B cell (primary cell): ENCODE measurements around the gene SPX. TPM values are rescaled to one million over a fixed set of nuclear protein-coding genes. Genes with fewer than 3 reads are reported as not detected.

Source experiments
- ATAC-seq: fragments of 200-7000 bp; cut with Tn5 transposase; one replicate; pipeline ENCODE4 v1.10.0; 2021; ENCODE audit warnings: low read depth, mild to moderate bottlenecking, moderate number of reproducible peaks, moderate library complexity
- CTCF ChIA-PET: fragments of 350-600 bp; sonication (Branson Sonifier 250); formaldehyde crosslinking; loops from one replicate; lab custom pipeline; 2021; ENCODE audit warnings: antibody characterized with exemption, inconsistent platforms; lab: Charles Lee
- POLR2A ChIA-PET: fragments of 350-600 bp; sonication (Branson Sonifier 250); formaldehyde crosslinking; loops from one replicate; lab custom pipeline; 2021; ENCODE audit warnings: antibody characterized with exemption; lab: Charles Lee
- DNase-seq: peaks from one replicate; pipeline ENCODE4 v3.0.0; 2013
- H2AFZ ChIP-seq: 2 replicates; pipeline ENCODE4 v1.6.1; 2012; ENCODE audit warnings: mild to moderate bottlenecking, low read depth, low read length; ENCODE audit not compliant: insufficient read depth, poor library complexity, severe bottlenecking
- H3K27ac ChIP-seq, 2 donors: 1 replicate in 1 of 2; 2 replicates in 1 of 2; pipeline ENCODE4 v1.5.1; 2012 to 2013; ENCODE audit warnings: low read length in 2 of 2, mild to moderate bottlenecking in 2 of 2, moderate library complexity in 1 of 2
- H3K27me3 ChIP-seq, 4 experiments: fragments of 200-600 bp in 1 of 4; sonication (generic) in 1 of 4; replicated peaks in 1 of 4; 1 replicate in 2 of 4; 2 replicates in 2 of 4; pipeline versions ENCODE4 v1.6.1 to v1.7.0; 2013 to 2016; ENCODE audit warnings: low read length in 3 of 4, mild to moderate bottlenecking in 2 of 4, mixed read lengths in 1 of 4, moderate library complexity in 1 of 4; ENCODE audit not compliant: insufficient read depth in 4 of 4, control insufficient read depth in 3 of 4; ENCODE audit errors: control extremely low read depth in 1 of 4
- H3K36me3 ChIP-seq, 2 experiments: replicated peaks in 1 of 2; 1 replicate in 1 of 2; 2 replicates in 1 of 2; pipeline versions ENCODE4 v1.6.1 to v1.7.1; 2013; ENCODE audit warnings: low read length in 1 of 2; ENCODE audit not compliant: insufficient read depth in 2 of 2, control insufficient read depth in 1 of 2; ENCODE audit errors: control extremely low read depth in 1 of 2, extremely low read depth in 1 of 2
- H3K4me1 ChIP-seq, 2 donors: fragments of 200-600 bp in 1 of 2; sonication (generic) in 1 of 2; 1 replicate in 1 of 2; 2 replicates in 1 of 2; pipeline versions ENCODE4 v1.5.1 to v1.6.1; 2013 to 2017; ENCODE audit warnings: low read length in 2 of 2; ENCODE audit not compliant: control insufficient read depth in 2 of 2, insufficient read depth in 2 of 2
- H3K4me2 ChIP-seq: replicated peaks from 2 replicates; pipeline ENCODE3; 2012; ENCODE audit warnings: mild to moderate bottlenecking, low read depth, low read length; ENCODE audit not compliant: poor library complexity, severe bottlenecking
- H3K4me3 ChIP-seq, 5 experiments: fragments of 200-600 bp in 1 of 5; sonication (generic) in 1 of 5; 1 replicate in 3 of 5; 2 replicates in 2 of 5; pipeline versions ENCODE4 v1.5.1 to v1.7.0; 2011 to 2016; ENCODE audit warnings: low read length in 4 of 5, mild to moderate bottlenecking in 4 of 5, low read depth in 2 of 5, control low read depth in 1 of 5, moderate library complexity in 1 of 5; ENCODE audit not compliant: insufficient read depth in 1 of 5; ENCODE audit errors: control extremely low read depth in 1 of 5, extremely low read depth in 1 of 5
- H3K79me2 ChIP-seq: fragments of 200-600 bp; sonication (generic); one replicate; pipeline ENCODE4 v1.6.0; 2016; ENCODE audit warnings: low read length; ENCODE audit not compliant: control insufficient read depth, insufficient read depth
- H3K9ac ChIP-seq: fragments of 200-600 bp; sonication (generic); 2 replicates; pipeline ENCODE4 v1.6.1; 2017; ENCODE audit warnings: mild to moderate bottlenecking, low read length, moderate library complexity
- H3K9me3 ChIP-seq, 3 donors: one replicate each; pipeline versions ENCODE4 v1.6.1 to v1.7.1; 2013; ENCODE audit warnings: low read length in 2 of 3; ENCODE audit not compliant: control insufficient read depth in 2 of 3, insufficient read depth in 1 of 3; ENCODE audit errors: control extremely low read depth in 1 of 3
- H4K20me1 ChIP-seq: 2 replicates; pipeline ENCODE4 v1.6.0; 2012; ENCODE audit warnings: mild to moderate bottlenecking, low read length; ENCODE audit not compliant: insufficient read depth, control insufficient read depth, poor library complexity, severe bottlenecking
- H3K27ac Mint-ChIP-seq: one replicate; pipeline ENCODE4 v1.8.0; 2021; ENCODE audit warnings: mixed read lengths
- H3K27me3 Mint-ChIP-seq: one replicate; pipeline ENCODE4 v1.8.0; 2021; ENCODE audit warnings: mixed read lengths
- H3K4me1 Mint-ChIP-seq: one replicate; pipeline ENCODE4 v1.8.0; 2021; ENCODE audit warnings: mixed read lengths
- H3K4me3 Mint-ChIP-seq: one replicate; pipeline ENCODE4 v1.8.0; 2021; ENCODE audit warnings: mixed read lengths
- H3K9me3 Mint-ChIP-seq: one replicate; pipeline ENCODE4 v1.8.0; 2022; ENCODE audit warnings: mixed read lengths; ENCODE audit not compliant: insufficient read depth
- EZH2 ChIP-seq: IDR thresholded peaks from 2 replicates; pipeline ENCODE4 v1.6.1; 2012; ENCODE audit warnings: borderline replicate concordance, low read depth, mild to moderate bottlenecking, moderate library complexity, low read length; ENCODE audit not compliant: insufficient read depth, poor library complexity, severe bottlenecking
- WGBS: methylation state at CpG from one replicate; pipeline ENCODE4 v1.1.5; 2013; ENCODE audit warnings: missing lambda C conversion rate; ENCODE audit not compliant: insufficient coverage; 5-methylcytosine and 5-hydroxymethylcytosine counted together
- intact Hi-C: fragments of 100-400 bp; cut with micrococcal nuclease; formaldehyde crosslinking; loops from one replicate; pipeline ENCODE4 v1.10.0; 2022
- polyA minus RNA-seq: library from RNA; depleted of rRNA, polyadenylated mRNA; stranded (reverse); fragments of >200 nt; gene quantifications from 2 replicates; pipeline ENCODE4 v1.2.3, GENCODE V29; 2012
- polyA plus RNA-seq: library from polyadenylated mRNA; depleted of rRNA; stranded (reverse); fragments of >200 nt; gene quantifications from 2 replicates; pipeline ENCODE4 v1.2.3, GENCODE V29; 2012
- total RNA-seq, 2 donors: library from RNA; stranded (reverse); fragments of 120-200 nt in 1 of 2; gene quantifications; 1 replicate in 1 of 2; 2 replicates in 1 of 2; pipeline versions ENCODE4 v1.2.3 to v1.2.4, GENCODE V29; 2013 to 2022
- TF ChIP-seq, protein P1 (sequence below): fragments of 200-600 bp; IDR thresholded peaks from one replicate; pipeline ENCODE4 v1.8.0; 2022; ENCODE audit warnings: antibody characterized with exemption, mild to moderate bottlenecking

Gene SPX, protein sequence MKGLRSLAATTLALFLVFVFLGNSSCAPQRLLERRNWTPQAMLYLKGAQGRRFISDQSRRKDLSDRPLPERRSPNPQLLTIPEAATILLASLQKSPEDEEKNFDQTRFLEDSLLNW
- total RNA-seq, result 0.39 TPM in 1 of 2 replicates, not detected in the other
- total RNA-seq (2013), result 2.3 TPM
- polyA plus RNA-seq, result 0.04 and 0.13 TPM in 2 replicates
- 0.93 TPM in 1 of 2 replicates, not detected in the other for polyA minus RNA-seq

DNA sequence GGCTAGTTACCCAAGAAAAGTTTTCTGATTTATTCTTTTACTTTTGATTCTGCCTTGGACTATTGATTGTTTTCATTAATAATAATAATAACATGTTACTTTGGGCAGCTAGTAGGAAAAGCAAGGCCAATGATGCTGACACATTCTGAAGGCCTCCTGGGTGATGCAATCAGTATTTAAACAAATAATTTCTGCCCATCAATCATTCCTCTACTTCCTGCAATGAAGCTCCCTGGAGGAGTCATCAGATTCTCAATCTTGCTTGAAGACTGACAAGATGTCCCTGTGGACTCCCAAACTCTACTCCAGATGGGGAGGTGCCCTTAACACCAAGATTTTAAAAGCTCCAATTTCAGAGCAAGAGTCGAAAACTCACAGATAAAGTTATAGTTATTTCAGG lies at the start of gene SPX:
TSS of gene SPX (plus strand) at position 244 of the 400 bp plus-strand sequence. CDS start 177 bp downstream, outside the sequence.
- H3K27ac Mint-ChIP-seq, result peak within 1 kb of the TSS; percentile 2
- Histone ChIP-seq H3K27ac (no peak within 1 kb of the TSS), H2AFZ (peak within 1 kb of the TSS; percentile 95), H3K4me1 (peaks cover 6 to 9% of the 10 kb centered on the region in 2 donors), H4K20me1 (no peaks in the 10 kb centered on the region), H3K27me3 (peaks cover 0 to 10% (median 4%) of the 10 kb centered on the region in 4 experiments), H3K9me3 (peaks cover 0 to 2% (median 0%) of the 10 kb centered on the region in 3 donors), H3K4me3 (peak within 1 kb of the TSS in 3 of 5 experiments; percentile 38 to 70 (median 62)), H3K79me2 (no peaks in the 10 kb centered on the region), H3K4me2 (peak within 1 kb of the TSS; percentile 88), H3K9ac (peak within 1 kb of the TSS; percentile 70), H3K36me3 (no peaks in the 10 kb centered on the region)
- peaks cover 9% of the 10 kb centered on the region for H3K9me3 Mint-ChIP-seq
- ChIA-PET CTCF (no interaction called here), POLR2A (no interaction called here)
- H3K27me3 Mint-ChIP-seq, result peaks cover 15% of the 10 kb centered on the region
- intact Hi-C loops, result loop anchor here (2.0 to 5.0 kb wide), 2 partner anchors 25 to 131 kb away; partner anchors contain the start of genes GOLT1B, LDHB and RECQL
- TF ChIP-seq EZH2, result no peak
- TF ChIP-seq, protein P1, sequence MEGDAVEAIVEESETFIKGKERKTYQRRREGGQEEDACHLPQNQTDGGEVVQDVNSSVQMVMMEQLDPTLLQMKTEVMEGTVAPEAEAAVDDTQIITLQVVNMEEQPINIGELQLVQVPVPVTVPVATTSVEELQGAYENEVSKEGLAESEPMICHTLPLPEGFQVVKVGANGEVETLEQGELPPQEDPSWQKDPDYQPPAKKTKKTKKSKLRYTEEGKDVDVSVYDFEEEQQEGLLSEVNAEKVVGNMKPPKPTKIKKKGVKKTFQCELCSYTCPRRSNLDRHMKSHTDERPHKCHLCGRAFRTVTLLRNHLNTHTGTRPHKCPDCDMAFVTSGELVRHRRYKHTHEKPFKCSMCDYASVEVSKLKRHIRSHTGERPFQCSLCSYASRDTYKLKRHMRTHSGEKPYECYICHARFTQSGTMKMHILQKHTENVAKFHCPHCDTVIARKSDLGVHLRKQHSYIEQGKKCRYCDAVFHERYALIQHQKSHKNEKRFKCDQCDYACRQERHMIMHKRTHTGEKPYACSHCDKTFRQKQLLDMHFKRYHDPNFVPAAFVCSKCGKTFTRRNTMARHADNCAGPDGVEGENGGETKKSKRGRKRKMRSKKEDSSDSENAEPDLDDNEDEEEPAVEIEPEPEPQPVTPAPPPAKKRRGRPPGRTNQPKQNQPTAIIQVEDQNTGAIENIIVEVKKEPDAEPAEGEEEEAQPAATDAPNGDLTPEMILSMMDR, result no peak
- WGBS, result no CpG with 5 or more reads among the region's 1 CpG
- DNase-seq (no peak), ATAC-seq (no peak)
- peak within 1 kb of the TSS; percentile 71 for H3K4me3 Mint-ChIP-seq
- H3K4me1 Mint-ChIP-seq, result peaks cover 12% of the 10 kb centered on the region

DNA sequence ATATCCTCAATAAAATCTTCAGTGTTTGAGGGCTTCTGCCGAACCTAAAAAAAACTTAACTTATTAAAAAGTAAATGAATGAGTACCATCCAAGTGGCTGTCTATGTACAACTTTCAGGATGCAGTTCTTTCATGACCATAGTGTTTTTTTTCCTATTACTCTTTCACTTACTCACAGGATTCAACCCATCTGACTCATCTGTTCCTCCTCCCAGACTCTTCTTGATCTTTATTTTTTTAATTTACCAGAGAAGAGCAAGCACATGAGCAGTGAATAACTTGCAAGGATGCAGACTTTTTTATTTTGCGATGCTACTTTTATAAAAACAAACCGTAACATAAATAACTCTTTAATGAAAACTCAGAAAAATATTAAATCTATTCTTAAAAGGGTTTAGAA lies 49.1 kb upstream of the SPX start:
- Mint-ChIP-seq H3K9me3 (no peaks in the 10 kb centered on the region), H3K4me3 (no peak overlapping the region), H3K4me1 (no peaks in the 10 kb centered on the region), H3K27me3 (no peaks in the 10 kb centered on the region), H3K27ac (no peak overlapping the region)
- H3K9ac ChIP-seq, result no peak overlapping the region
- H4K20me1 ChIP-seq, result no peaks in the 10 kb centered on the region
- ChIA-PET POLR2A (no interaction called here), CTCF (no interaction called here)
- H3K4me3 ChIP-seq, result no peak overlapping the region
- ATAC-seq (no peak), DNase-seq (no peak)
- no peak overlapping the region for H2AFZ ChIP-seq
- H3K4me1 ChIP-seq, result no peaks in the 10 kb centered on the region
- no peak overlapping the region for H3K27ac ChIP-seq
- WGBS, result no CpG with 5 or more reads among the region's 3 CpGs
- TF ChIP-seq EZH2, result no peak
- TF ChIP-seq, protein P1, result no peak
- peaks cover 3 to 83% of the 10 kb centered on the region in 2 experiments for H3K36me3 ChIP-seq
- no peaks in the 10 kb centered on the region for H3K9me3 ChIP-seq
- intact Hi-C loops, result no loop called here
- H3K4me2 ChIP-seq, result no peak overlapping the region
- no peaks in the 10 kb centered on the region for H3K79me2 ChIP-seq
- no peaks in the 10 kb centered on the region for H3K27me3 ChIP-seq
